Osteoblast (primary cell): ENCODE measurements around the gene STYXL1. TPM values are rescaled to one million over a fixed set of nuclear protein-coding genes. Genes with fewer than 3 reads are reported as not detected.
A peak's percentile ranks its signal among the peaks of the same experiment; 100 is the strongest.

Source experiments
- DNase-seq: peaks from one replicate; pipeline ENCODE4 v3.0.0; 2011; ENCODE audit warnings: low spot score, mixed read lengths; ENCODE audit not compliant: insufficient read length; ENCODE audit errors: missing footprints
- H2AFZ ChIP-seq: 2 replicates; pipeline ENCODE4 v1.6.0; 2011; ENCODE audit warnings: mild to moderate bottlenecking, low read length
- H3K27ac ChIP-seq: 2 replicates; pipeline ENCODE4 v1.5.1; 2011; ENCODE audit warnings: mild to moderate bottlenecking, low read depth, low read length, moderate library complexity
- H3K27me3 ChIP-seq: 2 replicates; pipeline ENCODE4 v1.6.0; 2012; ENCODE audit warnings: mild to moderate bottlenecking, control low read depth, inconsistent platforms, low read length, moderate library complexity; ENCODE audit not compliant: insufficient read depth
- H3K36me3 ChIP-seq: 2 replicates; pipeline ENCODE4 v1.5.1; 2011; ENCODE audit warnings: mild to moderate bottlenecking, low read length, control low read depth, moderate library complexity; ENCODE audit not compliant: insufficient read depth
- H3K4me1 ChIP-seq: 2 replicates; pipeline ENCODE4 v1.5.1; 2011; ENCODE audit warnings: mild to moderate bottlenecking, low read length, control low read depth, moderate library complexity; ENCODE audit not compliant: insufficient read depth
- H3K4me2 ChIP-seq: 2 replicates; pipeline ENCODE4 v1.6.0; 2011; ENCODE audit warnings: mild to moderate bottlenecking, low read length; ENCODE audit not compliant: insufficient read depth
- H3K4me3 ChIP-seq: fragments of 200-600 bp; sonication (generic); 3 replicates; pipeline ENCODE4 v1.5.1; 2012; ENCODE audit warnings: mild to moderate bottlenecking, low read length, inconsistent platforms; ENCODE audit not compliant: insufficient read depth
- H3K79me2 ChIP-seq: 2 replicates; pipeline ENCODE4 v1.6.0; 2012; ENCODE audit warnings: mild to moderate bottlenecking, low read length, control low read depth, inconsistent platforms; ENCODE audit not compliant: insufficient read depth
- H3K9me3 ChIP-seq: 2 replicates; pipeline ENCODE4 v1.5.1; 2011; ENCODE audit warnings: low read depth, low read length, control low read depth
- H4K20me1 ChIP-seq: 2 replicates; pipeline ENCODE4 v1.6.0; 2012; ENCODE audit warnings: mild to moderate bottlenecking, low read length, control low read depth; ENCODE audit not compliant: insufficient read depth
- CTCF ChIP-seq: IDR thresholded peaks from 2 replicates; pipeline ENCODE4 v1.5.1; 2011; ENCODE audit warnings: mild to moderate bottlenecking, low read depth, low read length, moderate library complexity; ENCODE audit errors: extremely low read depth
- total RNA-seq: library from RNA; depleted of rRNA; stranded (reverse); fragments of >200 nt; gene quantifications from 2 replicates; pipeline ENCODE4 v1.2.3, GENCODE V29; 2012

The STYXL1 gene
- total RNA-seq, 1 donor = 23.9 TPM

- Histone ChIP-seq H4K20me1 (peaks cover 15% of the 10 kb centered on the region), H3K9me3 (no peaks in the 10 kb centered on the region), H3K79me2 (peaks cover 91% of the 10 kb centered on the region), H3K27ac (peak overlapping the region; percentile 87), H3K4me2 (peak overlapping the region; percentile 86), H3K36me3 (peaks cover 5% of the 10 kb centered on the region), H3K4me1 (peaks cover 7% of the 10 kb centered on the region), H3K4me3 (peak overlapping the region; percentile 83), H3K27me3 (no peaks in the 10 kb centered on the region), H2AFZ (peak overlapping the region; percentile 94)
- DNase-seq = peak; percentile 85
- no peak for TF ChIP-seq CTCF
These were observed 442 bp downstream of the STYXL1 start for GRCh38 chr7:76047305-76047810.

GRCh38 chr7:76044375-76044865 lies 3.4 kb downstream of the STYXL1 start:
- Histone ChIP-seq H3K36me3 (no peaks in the 10 kb centered on the region), H3K4me3 (no peak overlapping the region), H3K79me2 (peaks cover 80% of the 10 kb centered on the region), H3K4me1 (peaks cover 7% of the 10 kb centered on the region), H2AFZ (no peak overlapping the region), H3K27me3 (no peaks in the 10 kb centered on the region), H3K4me2 (no peak overlapping the region), H3K27ac (no peak overlapping the region), H4K20me1 (peaks cover 11% of the 10 kb centered on the region), H3K9me3 (no peaks in the 10 kb centered on the region)
- no peak for DNase-seq
- no peak for TF ChIP-seq CTCF

GRCh38 chr7:76040126-76040525 lies 7.7 kb downstream of the STYXL1 start:
- H3K27me3 ChIP-seq = no peaks in the 10 kb centered on the region
- H3K36me3 ChIP-seq = no peaks in the 10 kb centered on the region
- H3K4me3 ChIP-seq = no peak overlapping the region
- no peaks in the 10 kb centered on the region for H3K9me3 ChIP-seq
- H3K27ac ChIP-seq = no peak overlapping the region
- no peak for DNase-seq
- no peak overlapping the region for H3K4me2 ChIP-seq
- H3K4me1 ChIP-seq = peaks cover 11% of the 10 kb centered on the region
- TF ChIP-seq CTCF = no peak
- no peak overlapping the region for H2AFZ ChIP-seq
- peaks cover 20% of the 10 kb centered on the region for H4K20me1 ChIP-seq
- peaks cover 52% of the 10 kb centered on the region for H3K79me2 ChIP-seq

GRCh38 chr7:76037310-76037709 lies 10.5 kb downstream of the STYXL1 start:
- Histone ChIP-seq H3K27ac (peak overlapping the region; percentile 30), H3K27me3 (no peaks in the 10 kb centered on the region), H3K9me3 (no peaks in the 10 kb centered on the region), H3K4me2 (peak overlapping the region; percentile 4), H3K4me3 (no peak overlapping the region), H2AFZ (no peak overlapping the region), H3K36me3 (no peaks in the 10 kb centered on the region), H3K4me1 (peaks cover 11% of the 10 kb centered on the region), H4K20me1 (peaks cover 23% of the 10 kb centered on the region), H3K79me2 (peaks cover 37% of the 10 kb centered on the region)
- peak; percentile 95 for DNase-seq
- no peak for TF ChIP-seq CTCF
